IMR-90 (cell line): ENCODE results near the gene CCDC138. TPM values are rescaled to one million over a fixed set of nuclear protein-coding genes. Genes with fewer than 3 reads are reported as not detected.

Experiments used
- ATAC-seq: fragments of 200-7000 bp; cut with Tn5 transposase; 2 replicates; pipeline ENCODE4 v1.9.1; 2020; ENCODE audit warnings: low read depth, mild to moderate bottlenecking, moderate library complexity
- BruUV-seq: library from RNA; stranded (reverse); fragments of 400-500 nt; replicated peaks from 2 replicates; lab custom pipeline; 2021; lab: Mats Ljungman, UMichigan
- CTCF ChIA-PET: fragments of 300-600 bp; formaldehyde crosslinking; extraction: SDS; loops from one replicate; lab custom pipeline; 2021; ENCODE audit warnings: antibody characterized with exemption; lab: Yijun Ruan, JAX
- POLR2A ChIA-PET: fragments of 300-600 bp; sonication (Branson Sonifier 250); formaldehyde crosslinking; loops from one replicate; lab custom pipeline; 2022; ENCODE audit warnings: antibody characterized with exemption; ENCODE audit not compliant: unreplicated experiment; lab: Charles Lee
- DNase-seq: peaks from one replicate; pipeline ENCODE4 v3.0.0; 2013
- H2AFZ ChIP-seq: replicated peaks from 2 replicates; pipeline ENCODE3; 2013; ENCODE audit warnings: low read length, mild to moderate bottlenecking; ENCODE audit not compliant: poor library complexity
- H2AK5ac ChIP-seq: 2 replicates; pipeline ENCODE4 v1.6.1; 2013; ENCODE audit warnings: low read depth, low read length, inconsistent platforms
- H2AK9ac ChIP-seq: replicated peaks from 2 replicates; pipeline ENCODE3; 2013; ENCODE audit warnings: mild to moderate bottlenecking, low read depth, low read length, moderate library complexity; ENCODE audit not compliant: poor library complexity
- H2BK120ac ChIP-seq: 2 replicates; pipeline ENCODE4 v1.6.1; 2013; ENCODE audit warnings: low read depth, low read length, inconsistent platforms
- H2BK15ac ChIP-seq: 3 replicates; pipeline ENCODE4 v1.6.1; 2013; ENCODE audit warnings: low read depth, low read length, inconsistent platforms
- H2BK20ac ChIP-seq: 2 replicates; pipeline ENCODE4 v1.6.1; 2013; ENCODE audit warnings: low read depth, mild to moderate bottlenecking, inconsistent platforms, low read length, moderate library complexity
- H2BK5ac ChIP-seq: 2 replicates; pipeline ENCODE4 v1.6.1; 2013; ENCODE audit warnings: mild to moderate bottlenecking, low read depth, low read length, inconsistent platforms; ENCODE audit not compliant: poor library complexity, severe bottlenecking
- H3K14ac ChIP-seq: replicated peaks from 2 replicates; pipeline ENCODE4 v1.6.1; 2013; ENCODE audit warnings: low read depth, low read length, inconsistent platforms
- H3K18ac ChIP-seq: 2 replicates; pipeline ENCODE4 v1.6.1; 2013; ENCODE audit warnings: low read depth, low read length, control low read depth
- H3K23ac ChIP-seq: 2 replicates; pipeline ENCODE4 v1.6.1; 2013; ENCODE audit warnings: low read depth, low read length, inconsistent platforms
- H3K27ac ChIP-seq: 2 replicates; pipeline ENCODE4 v1.5.1; 2013; ENCODE audit warnings: mild to moderate bottlenecking, control low read depth, low read length; ENCODE audit not compliant: insufficient read depth
- H3K27me3 ChIP-seq: 2 replicates; pipeline ENCODE4 v1.6.1; 2013; ENCODE audit warnings: low read length; ENCODE audit not compliant: control insufficient read depth, insufficient read depth
- H3K36me3 ChIP-seq: 2 replicates; pipeline ENCODE4 v1.6.1; 2013; ENCODE audit warnings: low read length, mixed read lengths; ENCODE audit not compliant: control insufficient read depth, insufficient read depth
- H3K4ac ChIP-seq: 2 replicates; pipeline ENCODE4 v1.6.1; 2013; ENCODE audit warnings: low read depth, low read length, inconsistent platforms
- H3K4me1 ChIP-seq: 2 replicates; pipeline ENCODE4 v1.6.1; 2013; ENCODE audit warnings: low read length, mixed read lengths; ENCODE audit not compliant: control insufficient read depth, insufficient read depth
- H3K4me2 ChIP-seq: 2 replicates; pipeline ENCODE4 v1.6.1; 2013; ENCODE audit warnings: low read depth, mild to moderate bottlenecking, control low read depth, low read length, moderate library complexity
- H3K4me3 ChIP-seq: 2 replicates; pipeline ENCODE4 v1.5.1; 2013; ENCODE audit warnings: low read depth, mild to moderate bottlenecking, control low read depth, low read length, moderate library complexity; ENCODE audit not compliant: insufficient read depth
- H3K56ac ChIP-seq: 2 replicates; pipeline ENCODE4 v1.6.1; 2013; ENCODE audit warnings: low read length, inconsistent platforms; ENCODE audit not compliant: insufficient read depth; ENCODE audit errors: extremely low read depth
- H3K79me1 ChIP-seq, 2 experiments: 2 replicates each; pipeline ENCODE4 v1.6.1; 2013; ENCODE audit warnings: low read length in 2 of 2, inconsistent platforms in 1 of 2, low read depth in 1 of 2
- H3K9ac ChIP-seq: 2 replicates; pipeline ENCODE4 v1.6.1; 2013; ENCODE audit warnings: low read depth, low read length, control low read depth
- H3K9me1 ChIP-seq: 2 replicates; pipeline ENCODE4 v1.6.1; 2013; ENCODE audit warnings: low read length, inconsistent platforms; ENCODE audit not compliant: insufficient read depth
- H3K9me3 ChIP-seq: 2 replicates; pipeline ENCODE4 v1.6.1; 2013; ENCODE audit warnings: low read length; ENCODE audit not compliant: control insufficient read depth, insufficient read depth
- H4K20me1 ChIP-seq: 2 replicates; pipeline ENCODE4 v1.6.1; 2013; ENCODE audit warnings: low read length, inconsistent platforms; ENCODE audit not compliant: insufficient read depth
- H4K5ac ChIP-seq: 2 replicates; pipeline ENCODE4 v1.6.1; 2013; ENCODE audit warnings: mild to moderate bottlenecking, low read depth, low read length, control low read depth
- H4K8ac ChIP-seq, 2 experiments: 2 replicates each; pipeline ENCODE4 v1.6.1; 2013; ENCODE audit warnings: low read depth in 2 of 2, low read length in 2 of 2, control low read depth in 1 of 2, inconsistent platforms in 1 of 2
- H4K91ac ChIP-seq: 2 replicates; pipeline ENCODE4 v1.6.1; 2013; ENCODE audit warnings: low read depth, low read length, inconsistent platforms; ENCODE audit not compliant: insufficient read depth
- BHLHE40 ChIP-seq: fragments of 150-350 bp; IDR thresholded peaks from 2 replicates; pipeline ENCODE4 v1.6.1; 2016; ENCODE audit warnings: mild to moderate bottlenecking, low read depth, low read length
- CEBPB ChIP-seq: IDR thresholded peaks from 2 replicates; pipeline ENCODE4 v1.6.1; 2012; ENCODE audit warnings: low read depth, low read length, improper control_type of control experiment
- CHD1 ChIP-seq: IDR thresholded peaks from 2 replicates; pipeline ENCODE4 v1.6.1; 2012; ENCODE audit warnings: low read depth, low read length, improper control_type of control experiment
- CTCF ChIP-seq: conservative IDR thresholded peaks from 2 replicates; pipeline ENCODE4 v1.5.1; 2012; ENCODE audit warnings: mild to moderate bottlenecking, low read depth, low read length, improper control_type of control experiment
- ELK1 ChIP-seq: fragments of 150-350 bp; IDR thresholded peaks from 2 replicates; pipeline ENCODE4 v1.6.1; 2016; ENCODE audit warnings: low read depth, mild to moderate bottlenecking, low read length, moderate library complexity, borderline replicate concordance
- FOS ChIP-seq: fragments of 150-350 bp; IDR thresholded peaks from 2 replicates; pipeline ENCODE4 v1.6.1; 2016; ENCODE audit warnings: low read depth, low read length
- MAFK ChIP-seq: IDR thresholded peaks from 2 replicates; pipeline ENCODE4 v1.6.1; 2012; ENCODE audit warnings: low read depth, low read length, improper control_type of control experiment
- MAZ ChIP-seq: IDR thresholded peaks from 2 replicates; pipeline ENCODE4 v1.6.1; 2012; ENCODE audit warnings: low read depth, mild to moderate bottlenecking, low read length, improper control_type of control experiment, moderate library complexity, borderline replicate concordance
- MXI1 ChIP-seq: IDR thresholded peaks from 2 replicates; pipeline ENCODE4 v1.6.1; 2012; ENCODE audit warnings: low read depth, mild to moderate bottlenecking, low read length, moderate library complexity, borderline replicate concordance
- NFE2L2 ChIP-seq: fragments of 150-350 bp; IDR thresholded peaks from 2 replicates; pipeline ENCODE4 v1.6.1; 2016; ENCODE audit warnings: low read depth, mild to moderate bottlenecking, low read length
- POLR2A ChIP-seq: IDR thresholded peaks from 2 replicates; pipeline ENCODE4 v1.6.1; 2012; ENCODE audit warnings: mild to moderate bottlenecking, low read depth, low read length
- RAD21 ChIP-seq: IDR thresholded peaks from 2 replicates; pipeline ENCODE4 v1.6.1; 2012; ENCODE audit warnings: low read length, improper control_type of control experiment
- RCOR1 ChIP-seq: IDR thresholded peaks from 2 replicates; pipeline ENCODE4 v1.6.1; 2012; ENCODE audit warnings: mild to moderate bottlenecking, low read length, improper control_type of control experiment; ENCODE audit not compliant: insufficient replicate concordance
- RFX5 ChIP-seq: IDR thresholded peaks from 2 replicates; pipeline ENCODE4 v1.8.0; 2012; ENCODE audit warnings: low read depth, mild to moderate bottlenecking, low read length, moderate library complexity
- SMC3 ChIP-seq: fragments of 150-350 bp; IDR thresholded peaks from 2 replicates; pipeline ENCODE4 v1.6.1; 2016; ENCODE audit warnings: low read depth, mild to moderate bottlenecking, antibody characterized with exemption, low read length, moderate library complexity
- USF2 ChIP-seq: fragments of 150-350 bp; IDR thresholded peaks from 2 replicates; pipeline ENCODE4 v1.6.1; 2017; ENCODE audit warnings: mild to moderate bottlenecking, antibody characterized with exemption, low read length, low read depth
- WGBS, 2 experiments: methylation state at CpG; one replicate each; pipeline versions ENCODE4 v1.1.5 to v1.1.7; 2013; ENCODE audit warnings: missing lambda C conversion rate in 2 of 2; ENCODE audit not compliant: insufficient read length in 1 of 2; ENCODE audit errors: extremely low coverage in 2 of 2; 5-methylcytosine and 5-hydroxymethylcytosine counted together
- dilution Hi-C: fragments of 300-500 bp; cut with HindIII; formaldehyde crosslinking; loops from one replicate; pipeline ENCODE4 v1.14.3; 2018; ENCODE audit warnings: low sequenced_read_pairs; ENCODE audit not compliant: unreplicated experiment
- in situ Hi-C: fragments of 300-500 bp; cut with MboI; formaldehyde crosslinking; loops from 3 replicates; pipeline ENCODE4 v1.14.3; 2019; ENCODE audit warnings: low sequenced_read_pairs, inconsistent platforms, mixed read lengths
- intact Hi-C: fragments of 100-400 bp; cut with micrococcal nuclease; formaldehyde crosslinking; loops from 2 replicates; pipeline ENCODE4 v1.10.0; 2022
- polyA plus RNA-seq, 3 experiments: library from polyadenylated mRNA; depleted of rRNA; stranded (reverse); fragments of >200 nt; gene quantifications; 2 replicates each; pipeline ENCODE4 v1.2.3, GENCODE V29; 2012; ENCODE audit warnings: low replicate concordance in 1 of 3
- total RNA-seq: library from RNA; depleted of rRNA; stranded (reverse); fragments of >200 nt; gene quantifications from 2 replicates; pipeline ENCODE4 v1.2.3, GENCODE V29; 2012

The CCDC138 gene
- total and polyA plus RNA-seq, 2 of the 4 experiments (the other 2 are of a cell fraction) = 1.5 to 2.9 TPM

- Histone ChIP-seq H2BK20ac (no peak overlapping the region), H3K4ac (no peak overlapping the region), H3K79me1 (no peaks in the 10 kb centered on the region), H3K18ac (no peak overlapping the region), H3K4me1 (no peaks in the 10 kb centered on the region), H3K27ac (no peak overlapping the region), H3K4me2 (no peak overlapping the region), H3K9me1 (0 out of 2 replicates have a peak, but pooled peaks cover 3% of the 10 kb centered on the region), H4K20me1 (peaks cover 6% of the 10 kb centered on the region; the same call in 1 of the 2 replicates), H2AK9ac (no peak overlapping the region), H3K4me3 (no peak overlapping the region), H2BK5ac (no peak overlapping the region), H4K5ac (no peak overlapping the region), H4K8ac (no peak overlapping the region), H3K27me3 (peaks cover 82% of the 10 kb centered on the region), H3K56ac (no peak overlapping the region), H4K91ac (no peak overlapping the region), H3K9me3 (no peaks in the 10 kb centered on the region), H2AFZ (no peak overlapping the region), H2AK5ac (no peak overlapping the region), H3K9ac (no peak overlapping the region), H3K23ac (no peak overlapping the region), H2BK120ac (no peak overlapping the region), H3K14ac (no peak overlapping the region), H2BK15ac (no peak overlapping the region), H3K36me3 (no peaks in the 10 kb centered on the region)
- dilution Hi-C loops = no loop called here
- WGBS, 2 experiments = no CpG with 5 or more reads among the region's 6 CpGs
- DNase-seq (no peak), ATAC-seq (no peak)
- BruUV-seq = no TSS peak
- ChIA-PET CTCF (no interaction called here), POLR2A (no interaction called here)
- TF ChIP-seq CHD1 (no peak), NFE2L2 (no peak), POLR2A (no peak), MAZ (no peak), SMC3 (no peak), ELK1 (no peak), MXI1 (no peak), USF2 (no peak), RAD21 (no peak), FOS (no peak), MAFK (no peak), RFX5 (no peak), RCOR1 (no peak), CEBPB (no peak), CTCF (no peak), BHLHE40 (no peak)
- in situ Hi-C loops = no loop called here
- intact Hi-C loops = loop anchor here (10.0 kb wide), 1 partner anchor 60 kb away; the partner anchor contains the start of gene EDAR
Observed at GRCh38 chr2:108925286-108925685, 138.7 kb downstream of the CCDC138 start.
